HepG2 (cell line): ENCODE data around the gene CAPN15. TPM values are rescaled to one million over a fixed set of nuclear protein-coding genes. Genes with fewer than 3 reads are reported as not detected.

Source experiments
- FOXP1 ChIP-seq, 2 experiments: fragments of 450-650 bp in 1 of 2; IDR thresholded peaks; 2 replicates each; pipeline ENCODE4 v1.6.1; 2017 to 2018; ENCODE audit warnings: antibody characterized with exemption in 1 of 2
- GZF1 ChIP-seq: sonication (generic); formaldehyde crosslinking; IDR thresholded peaks from 2 replicates; pipeline ENCODE4 v1.5.1; 2020; ENCODE audit warnings: mild to moderate bottlenecking, missing genetic modification reagents
- IRX3 ChIP-seq: sonication (generic); formaldehyde crosslinking; IDR thresholded peaks from 2 replicates; pipeline ENCODE4 v1.8.1; 2023; ENCODE audit warnings: mild to moderate bottlenecking, low read depth, missing genetic modification reagents, borderline replicate concordance
- JUND ChIP-seq: sonication (generic); formaldehyde crosslinking; IDR thresholded peaks from 2 replicates; pipeline ENCODE4 v1.8.0; 2022; ENCODE audit warnings: mild to moderate bottlenecking, missing genetic modification reagents
- NAIF1 ChIP-seq: sonication (generic); formaldehyde crosslinking; IDR thresholded peaks from 2 replicates; pipeline ENCODE4 v1.5.0; 2020; ENCODE audit warnings: mild to moderate bottlenecking, missing genetic modification reagents, borderline replicate concordance
- RAD21 ChIP-seq: fragments of 450-650 bp; formaldehyde crosslinking; IDR thresholded peaks from 2 replicates; pipeline ENCODE4 v1.5.0; 2020; ENCODE audit warnings: mild to moderate bottlenecking
- RCOR2 ChIP-seq: IDR thresholded peaks from 2 replicates; pipeline ENCODE4 v1.6.1; 2016; ENCODE audit warnings: missing biosample characterization, missing genetic modification reagents
- SPEN ChIP-seq: sonication (generic); formaldehyde crosslinking; IDR thresholded peaks from 2 replicates; pipeline ENCODE4 v1.5.1; 2020; ENCODE audit warnings: low read depth, mild to moderate bottlenecking, missing genetic modification reagents
- U2AF1 ChIP-seq: fragments of 200-400 bp; formaldehyde crosslinking; optimal IDR thresholded peaks from 2 replicates; pipeline ENCODE3; 2017; ENCODE audit warnings: mild to moderate bottlenecking, low read depth, low read length
- ZNF24 ChIP-seq: fragments of 450-650 bp; IDR thresholded peaks from 2 replicates; pipeline ENCODE4 v1.6.1; 2017; ENCODE audit warnings: antibody characterized with exemption, mild to moderate bottlenecking
- ZNF34 ChIP-seq: sonication (generic); formaldehyde crosslinking; IDR thresholded peaks from 2 replicates; pipeline ENCODE4 v1.4.0; 2020; ENCODE audit warnings: mild to moderate bottlenecking, missing genetic modification reagents, borderline replicate concordance
- ZNF781 ChIP-seq: sonication (generic); formaldehyde crosslinking; IDR thresholded peaks from 2 replicates; pipeline ENCODE4 v1.5.1; 2020; ENCODE audit warnings: borderline replicate concordance, mild to moderate bottlenecking, missing genetic modification reagents; ENCODE audit errors: not compliant biosample characterization
- ZZZ3 ChIP-seq: sonication (generic); formaldehyde crosslinking; IDR thresholded peaks from 2 replicates; pipeline ENCODE4 v1.4.0; 2020; ENCODE audit warnings: missing genetic modification reagents, mild to moderate bottlenecking, borderline replicate concordance
- polyA plus RNA-seq, 8 experiments: library from polyadenylated mRNA; depleted of rRNA in 3 of 8; stranded (reverse) in 7 of 8; unstranded in 1 of 8; fragments of >200 nt; fragmentation: Illumina TruSeq in 4 of 8; extraction: Trizol in 4 of 8; gene quantifications; 2 replicates each; pipeline versions ENCODE4 v1.2.1 to v1.2.3, GENCODE V29; 2011 to 2016; ENCODE audit warnings: low read depth in 4 of 8, missing spikeins in 1 of 8, mixed read lengths in 1 of 8; ENCODE audit not compliant: insufficient read depth in 1 of 8
- total RNA-seq, 5 experiments: library from RNA; depleted of rRNA; stranded (reverse); fragments of >200 nt; fragmentation: Illumina TruSeq; extraction: Trizol; gene quantifications; 2 replicates each; pipeline ENCODE4 v1.2.3, GENCODE V29; 2016; ENCODE audit warnings: low read depth in 1 of 5
- TF ChIP-seq, protein P1 (sequence below): sonication (generic); formaldehyde crosslinking; IDR thresholded peaks from 2 replicates; pipeline ENCODE4 v1.8.0; 2022; ENCODE audit warnings: missing genetic modification reagents, mild to moderate bottlenecking, moderate library complexity, borderline replicate concordance
- TF ChIP-seq, protein P2 (sequence below): sonication (generic); formaldehyde crosslinking; IDR thresholded peaks from 2 replicates; pipeline ENCODE4 v1.9.0; 2021; ENCODE audit warnings: missing genetic modification reagents, mild to moderate bottlenecking, borderline replicate concordance
- TF ChIP-seq, protein P3 (sequence below): sonication (generic); formaldehyde crosslinking; IDR thresholded peaks from 2 replicates; pipeline ENCODE4 v1.4.0; 2020; ENCODE audit warnings: missing genetic modification reagents
- TF ChIP-seq, protein P4 (sequence below): IDR thresholded peaks from 2 replicates; pipeline ENCODE4 v1.6.1; 2012; ENCODE audit warnings: inconsistent platforms
- TF ChIP-seq, protein P5 (sequence below): IDR thresholded peaks from 2 replicates; pipeline ENCODE4 v1.6.1; 2018; ENCODE audit warnings: missing genetic modification reagents, mild to moderate bottlenecking, missing compliant biosample characterization
- TF ChIP-seq, protein P6 (sequence below): IDR thresholded peaks from 2 replicates; pipeline ENCODE4 v1.4.0; 2020; ENCODE audit warnings: mild to moderate bottlenecking, missing genetic modification reagents

Gene CAPN15
- total and polyA plus RNA-seq, 2 of the 13 experiments (the other 11 are each of a cell fraction or from before 2014, with no cell fraction given) = 14.9 to 24.5 TPM

DNA sequence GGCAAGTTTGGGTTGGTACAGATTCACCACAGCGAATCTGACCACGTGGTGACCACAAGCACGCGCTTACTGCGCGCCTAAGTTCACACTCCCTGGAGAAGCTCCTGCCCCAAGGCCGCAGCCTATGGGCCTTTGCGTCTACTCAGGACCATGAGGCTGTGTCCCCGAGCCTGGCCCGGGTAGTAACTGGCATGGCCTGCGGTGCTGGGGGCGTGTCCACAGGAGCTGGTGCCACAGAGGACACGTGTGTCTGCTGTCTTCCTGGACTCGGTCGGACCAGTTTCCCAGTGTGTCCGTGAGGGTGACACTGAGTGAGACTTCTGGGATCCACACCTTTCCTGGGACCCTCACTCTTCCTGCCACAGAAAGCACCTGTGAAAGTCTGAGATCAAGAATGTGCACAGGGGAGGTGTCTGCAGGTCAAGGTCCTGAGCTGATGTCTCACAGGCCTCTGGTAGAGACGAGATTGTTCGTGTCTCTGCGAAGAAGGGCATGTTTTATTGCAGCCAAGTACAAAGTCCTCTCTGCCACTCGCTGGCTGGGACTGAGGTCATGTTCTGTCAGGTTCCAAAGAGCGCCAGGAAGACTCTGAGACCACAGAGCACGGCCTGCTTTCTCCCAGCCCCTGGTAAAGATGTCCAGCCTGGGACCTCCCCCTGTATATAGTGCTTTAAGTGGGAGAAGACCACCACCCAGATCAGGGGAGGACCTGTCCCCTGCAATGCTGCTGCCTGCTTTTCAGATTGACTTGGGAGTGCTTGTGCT lies 25.2 kb upstream of the CAPN15 start (continued):
- no peak for TF ChIP-seq ZNF781 (CRISPR knock-in tag)
- TF ChIP-seq ZNF34 (CRISPR knock-in tag) = no peak
- TF ChIP-seq ZNF24 = no peak
- TF ChIP-seq, protein P1, sequence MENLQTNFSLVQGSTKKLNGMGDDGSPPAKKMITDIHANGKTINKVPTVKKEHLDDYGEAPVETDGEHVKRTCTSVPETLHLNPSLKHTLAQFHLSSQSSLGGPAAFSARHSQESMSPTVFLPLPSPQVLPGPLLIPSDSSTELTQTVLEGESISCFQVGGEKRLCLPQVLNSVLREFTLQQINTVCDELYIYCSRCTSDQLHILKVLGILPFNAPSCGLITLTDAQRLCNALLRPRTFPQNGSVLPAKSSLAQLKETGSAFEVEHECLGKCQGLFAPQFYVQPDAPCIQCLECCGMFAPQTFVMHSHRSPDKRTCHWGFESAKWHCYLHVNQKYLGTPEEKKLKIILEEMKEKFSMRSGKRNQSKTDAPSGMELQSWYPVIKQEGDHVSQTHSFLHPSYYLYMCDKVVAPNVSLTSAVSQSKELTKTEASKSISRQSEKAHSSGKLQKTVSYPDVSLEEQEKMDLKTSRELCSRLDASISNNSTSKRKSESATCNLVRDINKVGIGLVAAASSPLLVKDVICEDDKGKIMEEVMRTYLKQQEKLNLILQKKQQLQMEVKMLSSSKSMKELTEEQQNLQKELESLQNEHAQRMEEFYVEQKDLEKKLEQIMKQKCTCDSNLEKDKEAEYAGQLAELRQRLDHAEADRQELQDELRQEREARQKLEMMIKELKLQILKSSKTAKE (CRISPR knock-in tag) = peak; percentile 76
- TF ChIP-seq RAD21 (CRISPR knock-in tag) = no peak
- TF ChIP-seq FOXP1 (IDR thresholded peaks at IDR 0.05) = no peak
- no peak for TF ChIP-seq FOXP1 (CRISPR knock-in tag; IDR thresholded peaks at IDR 0.05)
- TF ChIP-seq, protein P2, sequence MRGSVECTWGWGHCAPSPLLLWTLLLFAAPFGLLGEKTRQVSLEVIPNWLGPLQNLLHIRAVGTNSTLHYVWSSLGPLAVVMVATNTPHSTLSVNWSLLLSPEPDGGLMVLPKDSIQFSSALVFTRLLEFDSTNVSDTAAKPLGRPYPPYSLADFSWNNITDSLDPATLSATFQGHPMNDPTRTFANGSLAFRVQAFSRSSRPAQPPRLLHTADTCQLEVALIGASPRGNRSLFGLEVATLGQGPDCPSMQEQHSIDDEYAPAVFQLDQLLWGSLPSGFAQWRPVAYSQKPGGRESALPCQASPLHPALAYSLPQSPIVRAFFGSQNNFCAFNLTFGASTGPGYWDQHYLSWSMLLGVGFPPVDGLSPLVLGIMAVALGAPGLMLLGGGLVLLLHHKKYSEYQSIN = no peak
- TF ChIP-seq, protein P3, sequence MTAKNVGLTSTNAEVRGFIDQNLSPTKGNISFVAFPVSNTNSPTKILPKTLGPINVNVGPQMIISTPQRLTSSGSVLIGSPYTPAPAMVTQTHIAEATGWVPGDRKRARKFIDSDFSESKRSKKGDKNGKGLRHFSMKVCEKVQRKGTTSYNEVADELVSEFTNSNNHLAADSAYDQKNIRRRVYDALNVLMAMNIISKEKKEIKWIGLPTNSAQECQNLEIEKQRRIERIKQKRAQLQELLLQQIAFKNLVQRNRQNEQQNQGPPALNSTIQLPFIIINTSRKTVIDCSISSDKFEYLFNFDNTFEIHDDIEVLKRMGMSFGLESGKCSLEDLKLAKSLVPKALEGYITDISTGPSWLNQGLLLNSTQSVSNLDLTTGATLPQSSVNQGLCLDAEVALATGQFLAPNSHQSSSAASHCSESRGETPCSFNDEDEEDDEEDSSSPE (CRISPR knock-in tag) = no peak
- 0 out of 2 replicates have a peak, but pooled peaks have one; percentile 59 for TF ChIP-seq NAIF1 (CRISPR knock-in tag)
- peak; percentile 16; the same call in 1 of the 2 replicates for TF ChIP-seq SPEN (CRISPR knock-in tag)
- TF ChIP-seq, protein P4, sequence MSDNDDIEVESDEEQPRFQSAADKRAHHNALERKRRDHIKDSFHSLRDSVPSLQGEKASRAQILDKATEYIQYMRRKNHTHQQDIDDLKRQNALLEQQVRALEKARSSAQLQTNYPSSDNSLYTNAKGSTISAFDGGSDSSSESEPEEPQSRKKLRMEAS = peak; percentile 92
- no peak for TF ChIP-seq GZF1 (CRISPR knock-in tag)
- TF ChIP-seq IRX3 (CRISPR knock-in tag) = no peak
- TF ChIP-seq U2AF1 = no peak
- TF ChIP-seq RCOR2 (CRISPR knock-in tag) = peak; percentile 36; the same call in 1 of the 2 replicates
- no peak for TF ChIP-seq ZZZ3
- TF ChIP-seq JUND (CRISPR knock-in tag) = 0 out of 2 replicates have a peak, but pooled peaks have one; percentile 9
- TF ChIP-seq, protein P5, sequence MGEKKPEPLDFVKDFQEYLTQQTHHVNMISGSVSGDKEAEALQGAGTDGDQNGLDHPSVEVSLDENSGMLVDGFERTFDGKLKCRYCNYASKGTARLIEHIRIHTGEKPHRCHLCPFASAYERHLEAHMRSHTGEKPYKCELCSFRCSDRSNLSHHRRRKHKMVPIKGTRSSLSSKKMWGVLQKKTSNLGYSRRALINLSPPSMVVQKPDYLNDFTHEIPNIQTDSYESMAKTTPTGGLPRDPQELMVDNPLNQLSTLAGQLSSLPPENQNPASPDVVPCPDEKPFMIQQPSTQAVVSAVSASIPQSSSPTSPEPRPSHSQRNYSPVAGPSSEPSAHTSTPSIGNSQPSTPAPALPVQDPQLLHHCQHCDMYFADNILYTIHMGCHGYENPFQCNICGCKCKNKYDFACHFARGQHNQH (CRISPR knock-in tag) = peak; percentile 76
- TF ChIP-seq, protein P6, sequence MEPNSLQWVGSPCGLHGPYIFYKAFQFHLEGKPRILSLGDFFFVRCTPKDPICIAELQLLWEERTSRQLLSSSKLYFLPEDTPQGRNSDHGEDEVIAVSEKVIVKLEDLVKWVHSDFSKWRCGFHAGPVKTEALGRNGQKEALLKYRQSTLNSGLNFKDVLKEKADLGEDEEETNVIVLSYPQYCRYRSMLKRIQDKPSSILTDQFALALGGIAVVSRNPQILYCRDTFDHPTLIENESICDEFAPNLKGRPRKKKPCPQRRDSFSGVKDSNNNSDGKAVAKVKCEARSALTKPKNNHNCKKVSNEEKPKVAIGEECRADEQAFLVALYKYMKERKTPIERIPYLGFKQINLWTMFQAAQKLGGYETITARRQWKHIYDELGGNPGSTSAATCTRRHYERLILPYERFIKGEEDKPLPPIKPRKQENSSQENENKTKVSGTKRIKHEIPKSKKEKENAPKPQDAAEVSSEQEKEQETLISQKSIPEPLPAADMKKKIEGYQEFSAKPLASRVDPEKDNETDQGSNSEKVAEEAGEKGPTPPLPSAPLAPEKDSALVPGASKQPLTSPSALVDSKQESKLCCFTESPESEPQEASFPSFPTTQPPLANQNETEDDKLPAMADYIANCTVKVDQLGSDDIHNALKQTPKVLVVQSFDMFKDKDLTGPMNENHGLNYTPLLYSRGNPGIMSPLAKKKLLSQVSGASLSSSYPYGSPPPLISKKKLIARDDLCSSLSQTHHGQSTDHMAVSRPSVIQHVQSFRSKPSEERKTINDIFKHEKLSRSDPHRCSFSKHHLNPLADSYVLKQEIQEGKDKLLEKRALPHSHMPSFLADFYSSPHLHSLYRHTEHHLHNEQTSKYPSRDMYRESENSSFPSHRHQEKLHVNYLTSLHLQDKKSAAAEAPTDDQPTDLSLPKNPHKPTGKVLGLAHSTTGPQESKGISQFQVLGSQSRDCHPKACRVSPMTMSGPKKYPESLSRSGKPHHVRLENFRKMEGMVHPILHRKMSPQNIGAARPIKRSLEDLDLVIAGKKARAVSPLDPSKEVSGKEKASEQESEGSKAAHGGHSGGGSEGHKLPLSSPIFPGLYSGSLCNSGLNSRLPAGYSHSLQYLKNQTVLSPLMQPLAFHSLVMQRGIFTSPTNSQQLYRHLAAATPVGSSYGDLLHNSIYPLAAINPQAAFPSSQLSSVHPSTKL (CRISPR knock-in tag) = peak; percentile 76
